OCI-LY3 (cell line): ENCODE data around the gene ARHGEF6.
"Not testable (repeated sequence)": the region's sequence is repeated elsewhere in the genome, so short reads cannot be mapped to it uniquely, and the experiment has no call there.

Source experiments
- H2AFZ ChIP-seq: fragments of 200-600, 300-600 bp; shearing (Covaris generic); 2 replicates; pipeline ENCODE4 v1.6.0; 2014; ENCODE audit warnings: antibody characterized with exemption, low read depth, low read length
- H3K27ac ChIP-seq: fragments of 200-600, 300-600 bp; sonication (generic); 2 replicates; pipeline ENCODE4 v1.5.1; 2014; ENCODE audit warnings: mild to moderate bottlenecking, low read length, moderate library complexity, mixed read lengths
- H3K27me3 ChIP-seq: fragments of 200-600, 300-600 bp; sonication (generic); 2 replicates; pipeline ENCODE4 v1.6.1; 2014; ENCODE audit warnings: low read depth, low read length, mixed read lengths
- H3K36me3 ChIP-seq: fragments of 200-600, 300-600 bp; sonication (generic); replicated peaks from 2 replicates; pipeline ENCODE3; 2014; ENCODE audit warnings: low read depth, low read length, mixed read lengths
- H3K4me1 ChIP-seq: fragments of 300-600, 200-600 bp; sonication (generic); 2 replicates; pipeline ENCODE4 v1.6.1; 2014; ENCODE audit warnings: low read length, mixed read lengths
- H3K4me2 ChIP-seq: fragments of 200-600, 300-600 bp; sonication (generic); 2 replicates; pipeline ENCODE4 v1.6.1; 2014; ENCODE audit warnings: low read length, mixed read lengths
- H3K4me3 ChIP-seq: fragments of 300-600, 200-600 bp; sonication (generic); 2 replicates; pipeline ENCODE4 v1.5.1; 2014; ENCODE audit warnings: antibody characterized with exemption, mild to moderate bottlenecking, low read length, moderate library complexity
- H3K79me2 ChIP-seq: fragments of 300-600, 200-600 bp; shearing (Covaris generic); 2 replicates; pipeline ENCODE4 v1.6.1; 2014; ENCODE audit warnings: mild to moderate bottlenecking, low read length, mixed read lengths
- H3K9ac ChIP-seq: fragments of 300-600, 200-600 bp; shearing (Covaris generic); 2 replicates; pipeline ENCODE4 v1.6.0; 2014; ENCODE audit warnings: mild to moderate bottlenecking, low read length, moderate library complexity
- H3K9me3 ChIP-seq: fragments of 200-600, 300-600 bp; shearing (Covaris generic); 2 replicates; pipeline ENCODE4 v1.6.1; 2014; ENCODE audit warnings: low read length, mixed read lengths; ENCODE audit not compliant: insufficient read depth
- H4K20me1 ChIP-seq: fragments of 200-600, 300-600 bp; sonication (generic); 2 replicates; pipeline ENCODE4 v1.6.1; 2016; ENCODE audit warnings: low read length, mixed read lengths; ENCODE audit not compliant: insufficient read depth
- CTCF ChIP-seq: fragments of 200-600, 300-600 bp; sonication (generic); IDR thresholded peaks from 2 replicates; pipeline ENCODE4 v1.5.1; 2014; ENCODE audit warnings: antibody characterized with exemption, low read length, low read depth
- EZH2phosphoT487 ChIP-seq: fragments of 200-600 bp; shearing (Covaris generic); IDR thresholded peaks from 2 replicates; pipeline ENCODE4 v1.6.1; 2018; ENCODE audit warnings: antibody characterized with exemption, mixed run types, low read depth

The ARHGEF6 gene

GRCh38 chrX:136778020-136778419 is 2.7 kb downstream of the ARHGEF6 start:
- no peaks in the 10 kb centered on the region for H3K9me3 ChIP-seq
- no peak overlapping the region for H3K27ac ChIP-seq
- H3K27me3 ChIP-seq, result no peaks in the 10 kb centered on the region
- no peaks in the 10 kb centered on the region for H3K36me3 ChIP-seq
- no peak overlapping the region for H3K4me2 ChIP-seq
- no peak overlapping the region for H2AFZ ChIP-seq
- no peaks in the 10 kb centered on the region for H3K79me2 ChIP-seq
- no peaks in the 10 kb centered on the region for H4K20me1 ChIP-seq
- H3K4me3 ChIP-seq, result no peak overlapping the region
- H3K9ac ChIP-seq, result no peak overlapping the region
- H3K4me1 ChIP-seq, result peaks cover 25% of the 10 kb centered on the region
- TF ChIP-seq EZH2phosphoT487 (no peak), CTCF (no peak)

GRCh38 chrX:136773648-136774047 is 7.1 kb downstream of the ARHGEF6 start:
- Histone ChIP-seq H3K9me3 (no peaks in the 10 kb centered on the region), H3K27me3 (no peaks in the 10 kb centered on the region), H3K4me1 (peaks cover 2% of the 10 kb centered on the region), H3K9ac (no peak overlapping the region), H3K4me3 (no peak overlapping the region), H3K79me2 (no peaks in the 10 kb centered on the region), H2AFZ (no peak overlapping the region), H3K36me3 (no peaks in the 10 kb centered on the region), H3K4me2 (no peak overlapping the region), H4K20me1 (no peaks in the 10 kb centered on the region), H3K27ac (no peak overlapping the region)
- TF ChIP-seq CTCF (no peak), EZH2phosphoT487 (no peak)

- H3K4me3 ChIP-seq, H3K9me3 ChIP-seq, H3K79me2 ChIP-seq, H3K36me3 ChIP-seq, H4K20me1 ChIP-seq, H3K27ac ChIP-seq, H3K4me1 ChIP-seq, H3K4me2 ChIP-seq, H3K27me3 ChIP-seq, H2AFZ ChIP-seq, H3K9ac ChIP-seq: not testable (repeated sequence)
Observed at GRCh38 chrX:136771869-136772268, 8.9 kb downstream of the ARHGEF6 start.

- H4K20me1 ChIP-seq, result no peaks in the 10 kb centered on the region
- H3K9ac ChIP-seq, result no peak overlapping the region
- no peak overlapping the region; the same call in 1 of the 2 replicates for H2AFZ ChIP-seq
- TF ChIP-seq CTCF, result no peak
- TF ChIP-seq EZH2phosphoT487, result no peak
- no peaks in the 10 kb centered on the region for H3K9me3 ChIP-seq
- no peak overlapping the region for H3K27ac ChIP-seq
- H3K79me2 ChIP-seq, result no peaks in the 10 kb centered on the region
- no peaks in the 10 kb centered on the region for H3K36me3 ChIP-seq
- peaks cover 10% of the 10 kb centered on the region for H3K4me1 ChIP-seq
- H3K4me2 ChIP-seq, result peak overlapping the region; percentile 90
- H3K27me3 ChIP-seq, result 0 out of 2 replicates have a peak, but pooled peaks cover 5% of the 10 kb centered on the region
- H3K4me3 ChIP-seq, result peak overlapping the region; percentile 98
Observed at GRCh38 chrX:136768469-136769084, 12.2 kb downstream of the ARHGEF6 start.
